K562 (cell line): Measurements from ENCODE around the gene CCR9. TPM values are rescaled to one million over a fixed set of nuclear protein-coding genes. Genes with fewer than 3 reads are reported as not detected.

Experiments
- ATAC-seq: fragments of 200-7000 bp; cut with Tn5 transposase; 3 replicates; pipeline ENCODE4 v1.9.1; 2020; ENCODE audit warnings: moderate library complexity
- BruUV-seq: library from RNA; stranded (reverse); fragments of 400-500 nt; replicated peaks from 2 replicates; lab custom pipeline; 2021; lab: Mats Ljungman, UMichigan
- CTCF ChIA-PET: fragments of 300-600 bp; formaldehyde crosslinking; extraction: SDS; loops from one replicate; lab custom pipeline; 2021; ENCODE audit warnings: low intra/inter-chr PET ratio; lab: Yijun Ruan, JAX
- POLR2A ChIA-PET: fragments of 300-600, 350-650 bp; sonication (Branson Sonifier 250); formaldehyde crosslinking; extraction: SDS; loops from one replicate; lab custom pipeline; 2021; ENCODE audit warnings: antibody characterized with exemption, inconsistent platforms; lab: Yijun Ruan, JAX
- DNase-seq, 4 experiments: peaks; one replicate each; pipeline versions ENCODE4 v3.0.0 to v3.0.0-alpha.2; 2011 to 2018; ENCODE audit warnings: low spot score in 3 of 4, mixed read lengths in 3 of 4; ENCODE audit errors: extremely low read depth in 1 of 4
- FAIRE-seq: peaks from 2 replicates; lab custom pipeline; 2011; peaks lifted over from hg19 to GRCh38; lab: Jason Lieb, UNC
- H2AFZ ChIP-seq: 2 replicates; pipeline ENCODE4 v1.6.0; 2011; ENCODE audit warnings: low read depth, low read length, control low read depth, inconsistent platforms
- H3K27ac ChIP-seq: fragments of 200-600 bp; 3 replicates; pipeline ENCODE4 v1.8.0; 2011; ENCODE audit warnings: low read depth, mild to moderate bottlenecking, control low read depth, inconsistent platforms, low read length, moderate library complexity, mixed read lengths; ENCODE audit errors: extremely low read depth
- H3K27me3 ChIP-seq, 2 experiments: fragments of 300-600 bp in 1 of 2; 2 replicates in 1 of 2; 3 replicates in 1 of 2; pipeline versions ENCODE4 v1.6.0 to v1.8.0; 2011; ENCODE audit warnings: inconsistent platforms in 2 of 2, low read length in 2 of 2, mild to moderate bottlenecking in 1 of 2, mixed read lengths in 1 of 2, moderate library complexity in 1 of 2; ENCODE audit not compliant: control insufficient read depth in 2 of 2, insufficient read depth in 2 of 2
- H3K36me3 ChIP-seq: fragments of 300-600 bp; 3 replicates; pipeline ENCODE4 v1.8.0; 2011; ENCODE audit warnings: mild to moderate bottlenecking, low read length, inconsistent platforms; ENCODE audit not compliant: control insufficient read depth, insufficient read depth
- H3K4me1 ChIP-seq, 2 experiments: fragments of 200-600 bp in 1 of 2; replicated peaks in 1 of 2; 2 replicates in 1 of 2; 3 replicates in 1 of 2; pipeline versions ENCODE4 v1.5.1 to v1.8.0; 2011; ENCODE audit warnings: inconsistent platforms in 2 of 2, low read length in 2 of 2, mild to moderate bottlenecking in 1 of 2, mixed read lengths in 1 of 2, moderate library complexity in 1 of 2; ENCODE audit not compliant: control insufficient read depth in 2 of 2, insufficient read depth in 2 of 2
- H3K4me2 ChIP-seq: 2 replicates; pipeline ENCODE4 v1.6.1; 2011; ENCODE audit warnings: low read length, control low read depth, inconsistent platforms, mixed read lengths; ENCODE audit not compliant: insufficient read depth
- H3K4me3 ChIP-seq: fragments of 200-600 bp; sonication (generic), shearing (Covaris generic); 2 replicates; pipeline ENCODE4 v1.5.1; 2016; ENCODE audit warnings: control low read depth, inconsistent platforms
- H3K79me2 ChIP-seq: fragments of 200-600 bp; 3 replicates; pipeline ENCODE4 v1.8.0; 2011; ENCODE audit warnings: low read length, inconsistent platforms; ENCODE audit not compliant: control insufficient read depth, insufficient read depth
- H3K9ac ChIP-seq, 2 experiments: 2 replicates each; pipeline versions ENCODE4 v1.6.0 to v1.6.1; 2011; ENCODE audit warnings: low read depth in 2 of 2, low read length in 2 of 2, control low read depth in 1 of 2, inconsistent platforms in 1 of 2, mild to moderate bottlenecking in 1 of 2, mixed read lengths in 1 of 2; ENCODE audit not compliant: insufficient read depth in 1 of 2
- H3K9me1 ChIP-seq: one replicate; pipeline ENCODE4 v1.6.0; 2011; ENCODE audit warnings: inconsistent platforms, mild to moderate bottlenecking, low read length, moderate library complexity; ENCODE audit not compliant: control insufficient read depth, insufficient read depth
- H3K9me3 ChIP-seq: replicated peaks from 2 replicates; pipeline ENCODE4 v1.5.1; 2011; ENCODE audit warnings: low read depth, low read length, inconsistent platforms; ENCODE audit not compliant: control insufficient read depth, insufficient read depth
- H4K20me1 ChIP-seq: replicated peaks from 2 replicates; pipeline ENCODE4 v1.6.1; 2011; ENCODE audit warnings: low read length, inconsistent platforms, mixed read lengths; ENCODE audit not compliant: control insufficient read depth, insufficient read depth
- CBFB ChIP-seq: sonication (generic); formaldehyde crosslinking; IDR thresholded peaks from 2 replicates; pipeline ENCODE4 v1.4.0; 2020; ENCODE audit warnings: mild to moderate bottlenecking, missing genetic modification reagents
- HNRNPL ChIP-seq: fragments of 200-400 bp; formaldehyde crosslinking; IDR thresholded peaks from 2 replicates; pipeline ENCODE4 v1.6.1; 2017; ENCODE audit warnings: low read depth, mild to moderate bottlenecking, low read length
- HOXB6 ChIP-seq: fragments of 250-450 bp; sonication (Bioruptor Pico); IDR thresholded peaks from 2 replicates; pipeline ENCODE4 v1.5.1; 2022; ENCODE audit warnings: mild to moderate bottlenecking, borderline replicate concordance
- NR2C1 ChIP-seq, 2 experiments: fragments of 450-650 bp; IDR thresholded peaks; 2 replicates each; pipeline ENCODE4 v1.6.1; 2017; ENCODE audit warnings: mild to moderate bottlenecking in 2 of 2, antibody characterized with exemption in 1 of 2, inconsistent platforms in 1 of 2, missing compliant biosample characterization in 1 of 2, missing genetic modification characterization in 1 of 2
- SAFB2 ChIP-seq: fragments of 200-400 bp; formaldehyde crosslinking; IDR thresholded peaks from 2 replicates; pipeline ENCODE4 v1.6.1; 2018; ENCODE audit warnings: borderline replicate concordance, low read length, low read depth, moderate library complexity; ENCODE audit not compliant: severe bottlenecking
- STAG1 ChIP-seq: sonication (generic); formaldehyde crosslinking; IDR thresholded peaks from 2 replicates; pipeline ENCODE4 v1.5.0; 2020; ENCODE audit warnings: missing genetic modification reagents, borderline replicate concordance
- TEAD1 ChIP-seq, 2 experiments: fragments of 450-650 bp in 1 of 2; sonication (generic) in 1 of 2; formaldehyde crosslinking; IDR thresholded peaks; 2 replicates each; pipeline versions ENCODE4 v1.4.0 to v1.8.0; 2020 to 2022; ENCODE audit warnings: mild to moderate bottlenecking in 2 of 2, missing genetic modification reagents in 1 of 2
- XRCC3 ChIP-seq: fragments of 450-650 bp; IDR thresholded peaks from 2 replicates; pipeline ENCODE4 v1.6.1; 2017; ENCODE audit warnings: mild to moderate bottlenecking, moderate library complexity
- WGBS: fragments of 100-300 bp; shearing (Covaris generic); methylation state at CpG from one replicate; pipeline ENCODE4 v1.1.6; 2016; ENCODE audit warnings: low coverage, mixed read lengths; ENCODE audit not compliant: insufficient coverage; ENCODE audit errors: missing lambda C conversion rate; 5-methylcytosine and 5-hydroxymethylcytosine counted together
- in situ Hi-C: fragments of 300-500 bp; cut with MboI; formaldehyde crosslinking; loops from 4 replicates; pipeline ENCODE4 v1.15.0; 2018; ENCODE audit warnings: inconsistent platforms, mixed read lengths
- intact Hi-C: fragments of 100-400 bp; cut with micrococcal nuclease; formaldehyde crosslinking; loops from 2 replicates; pipeline ENCODE4 v1.14.2; 2022
- polyA plus RNA-seq, 8 experiments: library from polyadenylated mRNA; depleted of rRNA in 4 of 8; stranded (reverse) in 5 of 8; unstranded in 3 of 8; fragments of >200 nt; fragmentation: Nextera tagmentation in 2 of 8; fragmentation: Illumina TruSeq in 1 of 8; extraction: Ambion mirVana in 2 of 8; extraction: Trizol in 1 of 8; gene quantifications; 2 replicates each; pipeline versions ENCODE4 v1.2.1 to v1.2.3, GENCODE V29; 2011 to 2014; ENCODE audit warnings: inconsistent platforms in 1 of 8, missing spikeins in 1 of 8
- total RNA-seq, 7 experiments: library from RNA; depleted of rRNA in 6 of 7; stranded (reverse); fragments of >200 nt in 6 of 7; fragmentation: Illumina TruSeq in 2 of 7; extraction: Trizol in 2 of 7; gene quantifications; 2 replicates each; pipeline versions ENCODE4 v1.2.1 to v1.2.3, GENCODE V29; 2011 to 2021; ENCODE audit warnings: low replicate concordance in 1 of 7
- TF ChIP-seq, protein P1 (sequence below): fragments of 250-450 bp; sonication (Bioruptor Pico); IDR thresholded peaks from 2 replicates; pipeline ENCODE4 v1.5.0; 2020; ENCODE audit warnings: mild to moderate bottlenecking, borderline replicate concordance
- TF ChIP-seq, protein P2 (sequence below): IDR thresholded peaks from 2 replicates; pipeline ENCODE4 v1.6.1; 2011; ENCODE audit not compliant: insufficient read length; ENCODE audit errors: extremely low read depth

Gene CCR9
- total and polyA plus RNA-seq, 9 of the 15 experiments (the other 6 are each of a cell fraction or from before 2014, with no cell fraction given), result not detected

DNA sequence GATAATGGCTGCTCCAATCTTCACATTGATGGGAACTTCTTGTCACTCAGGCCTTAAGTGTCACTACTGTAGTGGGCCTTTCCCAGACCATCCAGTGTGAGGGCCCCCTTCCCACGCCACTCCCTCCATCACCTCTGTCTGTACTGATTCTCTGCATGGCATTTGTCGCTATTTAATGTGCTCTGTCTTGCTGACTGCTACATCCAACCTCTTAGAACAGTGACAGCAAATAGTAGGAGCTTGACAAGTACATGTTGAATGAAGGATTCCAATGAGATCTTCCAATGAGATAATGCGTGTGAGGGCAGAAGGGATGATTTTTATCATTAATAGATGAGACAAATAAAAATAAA is 5.6 kb upstream of the CCR9 start:
- WGBS, result 28% methylated on average over 3 of the region's 3 CpGs
- in situ Hi-C loops, result no loop called here
- intact Hi-C loops, result no loop called here
- FAIRE-seq, result peak; percentile 26
- no peak overlapping the region; a peak in 1 of 4 replicates for H3K9ac ChIP-seq
- no peak overlapping the region for H3K27ac ChIP-seq
- peaks cover 4 to 14% of the 10 kb centered on the region in 2 experiments; a peak in 3 of 5 replicates for H3K27me3 ChIP-seq
- H3K79me2 ChIP-seq, result no peaks in the 10 kb centered on the region
- peaks cover 19% of the 10 kb centered on the region in 2 experiments; a peak in 4 of 5 replicates for H3K4me1 ChIP-seq
- ChIA-PET CTCF (no interaction called here), POLR2A (interaction anchor here (0.8 kb wide), 2 partner anchors 14 to 52 kb away, joined by 3 to 5 read pairs; no protein-coding TSS in a partner anchor)
- no peak overlapping the region for H3K4me3 ChIP-seq
- no peak; the same call in 2 of the 3 replicates for ATAC-seq
- H3K4me2 ChIP-seq, result peak overlapping the region; percentile 53; the same call in 1 of the 2 replicates
- no peak for DNase-seq
- no TSS peak for BruUV-seq
- no peaks in the 10 kb centered on the region for H3K36me3 ChIP-seq
- no peaks in the 10 kb centered on the region for H3K9me3 ChIP-seq
- no peaks in the 10 kb centered on the region for H4K20me1 ChIP-seq
- no peaks in the 10 kb centered on the region for H3K9me1 ChIP-seq
- H2AFZ ChIP-seq, result no peak overlapping the region
- TF ChIP-seq NR2C1 (IDR thresholded peaks at IDR 0.05), result no peak
- TF ChIP-seq NR2C1 (tag; IDR thresholded peaks at IDR 0.05), result no peak

DNA sequence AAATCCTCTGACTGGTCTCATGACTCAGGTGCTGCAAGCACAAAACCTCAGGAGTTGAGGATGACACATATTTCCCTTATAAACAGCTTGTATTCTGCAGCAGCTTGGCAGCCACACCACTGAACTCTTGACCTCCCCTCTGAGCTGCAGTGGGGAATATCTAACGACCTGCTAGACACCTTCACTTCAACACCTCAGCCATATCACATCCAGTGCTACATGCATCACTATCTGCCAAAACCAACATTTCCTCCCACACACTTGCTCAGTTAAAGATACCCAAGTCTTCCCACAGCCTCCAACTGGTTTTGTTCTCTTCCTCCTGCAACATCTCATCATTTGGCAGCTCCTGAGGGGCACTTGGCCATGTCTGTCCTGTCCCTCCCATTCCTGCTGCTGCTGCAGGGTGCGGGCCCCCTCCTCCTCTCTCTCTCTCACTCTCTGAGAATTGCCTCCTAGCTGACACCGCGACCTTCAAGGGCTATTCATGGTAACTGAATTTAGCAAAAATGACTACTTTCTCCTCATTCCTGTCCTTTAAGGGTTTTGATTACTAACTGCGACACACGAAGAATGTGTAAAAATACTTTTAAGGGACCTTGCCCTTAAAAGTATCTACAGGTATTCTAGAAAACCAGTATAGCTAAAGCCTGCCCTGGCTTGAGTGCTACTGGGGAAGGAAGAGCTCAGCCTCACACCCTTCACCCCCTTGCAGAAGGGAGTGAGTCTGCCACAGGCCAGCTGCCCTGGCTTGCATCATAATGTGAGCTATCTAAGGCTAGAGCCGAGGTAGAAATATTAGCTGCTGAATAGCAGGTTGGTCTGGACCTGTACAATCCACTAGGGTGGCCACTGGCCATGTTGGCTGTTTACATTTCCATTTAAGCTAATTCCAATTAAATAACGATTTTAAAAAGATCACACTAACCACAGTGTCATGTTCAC is 5.0 kb upstream of the CCR9 start:
- no peak overlapping the region for H3K9ac ChIP-seq
- intact Hi-C loops, result no loop called here
- peak; percentile 97 for FAIRE-seq
- peaks cover 19% of the 10 kb centered on the region in 2 experiments; a peak in 4 of 5 replicates for H3K4me1 ChIP-seq
- no peaks in the 10 kb centered on the region for H4K20me1 ChIP-seq
- no TSS peak for BruUV-seq
- H3K27ac ChIP-seq, result no peak overlapping the region
- H2AFZ ChIP-seq, result peak overlapping the region; percentile 0; the same call in 1 of the 2 replicates
- in situ Hi-C loops, result no loop called here
- no peak overlapping the region for H3K4me3 ChIP-seq
- ChIA-PET CTCF (no interaction called here), POLR2A (interaction anchor here (0.5 to 1.0 kb wide), 6 partner anchors 11 to 526 kb away, joined by 3 to 5 read pairs (median 3); partner anchors contain the start of gene CCRL2)
- H3K9me1 ChIP-seq, result no peaks in the 10 kb centered on the region
- H3K27me3 ChIP-seq, result peaks cover 4 to 19% of the 10 kb centered on the region in 2 experiments; a peak in 3 of 5 replicates
- no peaks in the 10 kb centered on the region for H3K9me3 ChIP-seq
- H3K79me2 ChIP-seq, result no peaks in the 10 kb centered on the region
- WGBS, result 7% methylated on average over 8 of the region's 8 CpGs
- H3K4me2 ChIP-seq, result peak overlapping the region; percentile 53; the same call in 1 of the 2 replicates
- no peaks in the 10 kb centered on the region for H3K36me3 ChIP-seq
- peak; percentile 82 for ATAC-seq
- peak; percentile 60 to 89 (median 74) for DNase-seq
- TF ChIP-seq, protein P1, sequence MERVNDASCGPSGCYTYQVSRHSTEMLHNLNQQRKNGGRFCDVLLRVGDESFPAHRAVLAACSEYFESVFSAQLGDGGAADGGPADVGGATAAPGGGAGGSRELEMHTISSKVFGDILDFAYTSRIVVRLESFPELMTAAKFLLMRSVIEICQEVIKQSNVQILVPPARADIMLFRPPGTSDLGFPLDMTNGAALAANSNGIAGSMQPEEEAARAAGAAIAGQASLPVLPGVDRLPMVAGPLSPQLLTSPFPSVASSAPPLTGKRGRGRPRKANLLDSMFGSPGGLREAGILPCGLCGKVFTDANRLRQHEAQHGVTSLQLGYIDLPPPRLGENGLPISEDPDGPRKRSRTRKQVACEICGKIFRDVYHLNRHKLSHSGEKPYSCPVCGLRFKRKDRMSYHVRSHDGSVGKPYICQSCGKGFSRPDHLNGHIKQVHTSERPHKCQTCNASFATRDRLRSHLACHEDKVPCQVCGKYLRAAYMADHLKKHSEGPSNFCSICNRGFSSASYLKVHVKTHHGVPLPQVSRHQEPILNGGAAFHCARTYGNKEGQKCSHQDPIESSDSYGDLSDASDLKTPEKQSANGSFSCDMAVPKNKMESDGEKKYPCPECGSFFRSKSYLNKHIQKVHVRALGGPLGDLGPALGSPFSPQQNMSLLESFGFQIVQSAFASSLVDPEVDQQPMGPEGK (CRISPR knock-in tag), result no peak
- TF ChIP-seq, protein P2, sequence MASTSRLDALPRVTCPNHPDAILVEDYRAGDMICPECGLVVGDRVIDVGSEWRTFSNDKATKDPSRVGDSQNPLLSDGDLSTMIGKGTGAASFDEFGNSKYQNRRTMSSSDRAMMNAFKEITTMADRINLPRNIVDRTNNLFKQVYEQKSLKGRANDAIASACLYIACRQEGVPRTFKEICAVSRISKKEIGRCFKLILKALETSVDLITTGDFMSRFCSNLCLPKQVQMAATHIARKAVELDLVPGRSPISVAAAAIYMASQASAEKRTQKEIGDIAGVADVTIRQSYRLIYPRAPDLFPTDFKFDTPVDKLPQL, result no peak
- TF ChIP-seq HOXB6 (CRISPR knock-in tag) (no peak), STAG1 (CRISPR knock-in tag) (no peak), SAFB2 (no peak), TEAD1 (CRISPR knock-in tag; IDR thresholded peaks at IDR 0.05) (no peak), XRCC3 (no peak), HNRNPL (no peak), CBFB (CRISPR knock-in tag) (no peak)
